H1 (cell line): ENCODE measurements around the gene ST8SIA4. TPM values are rescaled to one million over a fixed set of nuclear protein-coding genes. Genes with fewer than 3 reads are reported as not detected.

Source experiments
- CTCF ChIA-PET: fragments of 300-600 bp; sonication (Branson Sonifier 250); formaldehyde crosslinking; loops from one replicate; lab custom pipeline; 2021; ENCODE audit not compliant: partially characterized antibody; lab: Charles Lee
- POLR2A ChIA-PET: fragments of 300-600 bp; sonication (Branson Sonifier 250); formaldehyde crosslinking; loops from one replicate; lab custom pipeline; 2021; ENCODE audit warnings: inconsistent platforms; ENCODE audit not compliant: partially characterized antibody; lab: Charles Lee
- DNase-seq, 2 experiments: peaks; one replicate each; pipeline versions ENCODE4 v3.0.0 to v3.0.0-alpha.2; 2010 to 2022; ENCODE audit warnings: low spot score in 2 of 2, low read depth in 1 of 2, mixed read lengths in 1 of 2
- FAIRE-seq: peaks from 2 replicates; lab custom pipeline; 2011; peaks lifted over from hg19 to GRCh38; lab: Jason Lieb, UNC
- H2AFZ ChIP-seq: 2 replicates; pipeline ENCODE4 v1.8.1; 2012; ENCODE audit warnings: low read length, inconsistent platforms
- H2AK5ac ChIP-seq: 2 replicates; pipeline ENCODE4 v1.6.1; 2013; ENCODE audit warnings: low read depth, low read length
- H2BK120ac ChIP-seq: replicated peaks from 2 replicates; pipeline ENCODE3; 2013; ENCODE audit warnings: low read depth, low read length, inconsistent platforms
- H2BK12ac ChIP-seq: 2 replicates; pipeline ENCODE4 v1.6.1; 2013; ENCODE audit warnings: low read depth, low read length
- H2BK15ac ChIP-seq: 2 replicates; pipeline ENCODE4 v1.6.1; 2013; ENCODE audit warnings: low read length
- H2BK20ac ChIP-seq: 2 replicates; pipeline ENCODE4 v1.6.1; 2013; ENCODE audit warnings: low read length
- H2BK5ac ChIP-seq: 2 replicates; pipeline ENCODE4 v1.6.1; 2013; ENCODE audit warnings: low read depth, low read length
- H3K14ac ChIP-seq: 2 replicates; pipeline ENCODE4 v1.6.1; 2013; ENCODE audit warnings: inconsistent platforms; ENCODE audit not compliant: insufficient read length
- H3K18ac ChIP-seq: 2 replicates; pipeline ENCODE4 v1.6.1; 2013; ENCODE audit warnings: low read length; ENCODE audit errors: extremely low read depth
- H3K23ac ChIP-seq: 2 replicates; pipeline ENCODE4 v1.6.1; 2013; ENCODE audit warnings: inconsistent platforms; ENCODE audit not compliant: insufficient read length
- H3K23me2 ChIP-seq: 2 replicates; pipeline ENCODE4 v1.6.1; 2013; ENCODE audit warnings: low read depth, low read length
- H3K27ac ChIP-seq: 2 replicates; pipeline ENCODE4 v1.6.1; 2011; ENCODE audit warnings: low read depth, low read length, inconsistent platforms
- H3K27me3 ChIP-seq, 4 experiments: replicated peaks in 1 of 4; 1 replicate in 1 of 4; 2 replicates in 3 of 4; pipeline versions ENCODE4 v1.6.1 to v1.8.1; 2011 to 2013; ENCODE audit warnings: low read length in 3 of 4, mild to moderate bottlenecking in 3 of 4, inconsistent platforms in 2 of 4, mixed read lengths in 2 of 4, moderate library complexity in 1 of 4; ENCODE audit not compliant: control insufficient read depth in 3 of 4, insufficient read depth in 3 of 4; ENCODE audit errors: extremely low read depth in 1 of 4
- H3K36me3 ChIP-seq, 4 experiments: 2 replicates each; pipeline versions ENCODE4 v1.6.1 to v1.8.1; 2011 to 2013; ENCODE audit warnings: mild to moderate bottlenecking in 4 of 4, low read length in 3 of 4, moderate library complexity in 2 of 4, control low read depth in 1 of 4, inconsistent platforms in 1 of 4; ENCODE audit not compliant: insufficient read depth in 4 of 4, control insufficient read depth in 2 of 4
- H3K4ac ChIP-seq: replicated peaks from 2 replicates; pipeline ENCODE3; 2013; ENCODE audit warnings: low read length, low read depth, mixed read lengths, inconsistent platforms; ENCODE audit not compliant: insufficient read length
- H3K4me1 ChIP-seq, 4 experiments: replicated peaks in 1 of 4; 1 replicate in 1 of 4; 2 replicates in 3 of 4; pipeline versions ENCODE4 v1.6.1 to v1.8.1; 2011 to 2013; ENCODE audit warnings: low read length in 3 of 4, inconsistent platforms in 2 of 4, mixed read lengths in 1 of 4; ENCODE audit not compliant: insufficient read depth in 4 of 4, control insufficient read depth in 3 of 4
- H3K4me2 ChIP-seq, 2 experiments: 2 replicates each; pipeline versions ENCODE4 v1.6.1 to v1.8.1; 2011 to 2013; ENCODE audit warnings: low read depth in 2 of 2, low read length in 2 of 2, control low read depth in 1 of 2, inconsistent platforms in 1 of 2, mild to moderate bottlenecking in 1 of 2; ENCODE audit not compliant: insufficient read depth in 1 of 2
- H3K4me3 ChIP-seq, 4 experiments: fragments of 200-600, 300-600 bp in 1 of 4; sonication (generic), shearing (Covaris generic), sonication (Bioruptor Twin) in 1 of 4; 2 replicates each; pipeline versions ENCODE4 v1.5.1 to v1.8.1; 2011 to 2016; ENCODE audit warnings: low read length in 4 of 4, low read depth in 3 of 4, control low read depth in 2 of 4, inconsistent platforms in 2 of 4, mild to moderate bottlenecking in 2 of 4, mixed read lengths in 1 of 4, moderate library complexity in 1 of 4; ENCODE audit not compliant: insufficient read depth in 2 of 4; ENCODE audit errors: extremely low read depth in 1 of 4
- H3K56ac ChIP-seq: replicated peaks from 2 replicates; pipeline ENCODE3; 2013; ENCODE audit warnings: low read depth, mild to moderate bottlenecking, mixed read lengths, low read length, inconsistent platforms; ENCODE audit not compliant: insufficient read length
- H3K79me1 ChIP-seq: 2 replicates; pipeline ENCODE4 v1.6.1; 2013; ENCODE audit warnings: low read depth, low read length, control low read depth
- H3K79me2 ChIP-seq, 2 experiments: 2 replicates each; pipeline versions ENCODE4 v1.6.1 to v1.8.1; 2012 to 2013; ENCODE audit warnings: low read length in 2 of 2, mild to moderate bottlenecking in 2 of 2, inconsistent platforms in 1 of 2; ENCODE audit not compliant: insufficient read depth in 2 of 2, control insufficient read depth in 1 of 2
- H3K9ac ChIP-seq, 4 experiments: replicated peaks in 1 of 4; 1 replicate in 1 of 4; 2 replicates in 3 of 4; pipeline versions ENCODE4 v1.6.1 to v1.8.1; 2011 to 2013; ENCODE audit warnings: low read depth in 3 of 4, low read length in 3 of 4, control low read depth in 2 of 4, mild to moderate bottlenecking in 2 of 4, moderate library complexity in 2 of 4, inconsistent platforms in 1 of 4; ENCODE audit errors: extremely low read depth in 1 of 4
- H3K9me3 ChIP-seq, 2 experiments: 2 replicates each; pipeline versions ENCODE4 v1.6.1 to v1.8.1; 2012 to 2013; ENCODE audit warnings: mild to moderate bottlenecking in 2 of 2, moderate library complexity in 2 of 2, control low read depth in 1 of 2, inconsistent platforms in 1 of 2, low read depth in 1 of 2, low read length in 1 of 2, mixed read lengths in 1 of 2; ENCODE audit not compliant: insufficient read depth in 2 of 2
- H4K20me1 ChIP-seq, 2 experiments: replicated peaks in 1 of 2; 2 replicates each; pipeline versions ENCODE3 to v1.8.1; 2011 to 2013; ENCODE audit warnings: inconsistent platforms in 2 of 2, low read length in 2 of 2, mild to moderate bottlenecking in 1 of 2; ENCODE audit not compliant: insufficient read depth in 2 of 2, control insufficient read depth in 1 of 2
- H4K5ac ChIP-seq: 2 replicates; pipeline ENCODE4 v1.6.1; 2013; ENCODE audit warnings: low read length, low read depth, mixed read lengths, inconsistent platforms; ENCODE audit not compliant: insufficient read length
- H4K8ac ChIP-seq: 2 replicates; pipeline ENCODE4 v1.8.0; 2013; ENCODE audit warnings: mild to moderate bottlenecking, moderate library complexity, low read length, inconsistent platforms; ENCODE audit not compliant: insufficient read depth; ENCODE audit errors: extremely low read depth
- H4K91ac ChIP-seq: replicated peaks from 2 replicates; pipeline ENCODE3; 2013; ENCODE audit warnings: low read length, mixed read lengths, inconsistent platforms; ENCODE audit not compliant: insufficient read length
- CBX5 ChIP-seq: fragments of 300-800, 300-1000 bp; sonication (generic); IDR thresholded peaks from 2 replicates; pipeline ENCODE4 v1.7.1; 2016; ENCODE audit warnings: antibody characterized with exemption, low read length, low read depth
- CHD1 ChIP-seq: IDR thresholded peaks from 2 replicates; pipeline ENCODE4 v1.6.1; 2012; ENCODE audit warnings: low read depth, low read length, improper control_type of control experiment
- NRF1 ChIP-seq: IDR thresholded peaks from 2 replicates; pipeline ENCODE4 v1.6.1; 2011; ENCODE audit warnings: mild to moderate bottlenecking, low read depth, low read length, improper control_type of control experiment
- RBBP5 ChIP-seq: IDR thresholded peaks from 2 replicates; pipeline ENCODE4 v1.7.1; 2012; ENCODE audit warnings: low read depth, mild to moderate bottlenecking, inconsistent platforms, low read length, moderate library complexity, borderline replicate concordance
- SIRT6 ChIP-seq: IDR thresholded peaks from one replicate; pipeline ENCODE4 v1.7.1; 2012; ENCODE audit warnings: low read length, inconsistent platforms
- SIX5 ChIP-seq: IDR thresholded peaks from 2 replicates; pipeline ENCODE4 v1.6.1; 2011; ENCODE audit warnings: mild to moderate bottlenecking, low read depth, low read length
- YY1 ChIP-seq: IDR thresholded peaks from 2 replicates; pipeline ENCODE4 v1.6.1; 2011; ENCODE audit warnings: low read depth, mild to moderate bottlenecking, low read length
- WGBS, 2 experiments: shearing (Covaris generic) in 1 of 2; methylation state at CpG; one replicate each; pipeline versions ENCODE4 v1.1.6 to v1.1.7; 2013 to 2015; ENCODE audit warnings: low lambda C conversion rate in 2 of 2, mixed read lengths in 2 of 2, inconsistent platforms in 1 of 2, low coverage in 1 of 2, missing lambda C conversion rate in 1 of 2; ENCODE audit not compliant: insufficient replicate concordance in 2 of 2, insufficient coverage in 1 of 2, insufficient read length in 1 of 2; ENCODE audit errors: extremely low coverage in 1 of 2, missing lambda C conversion rate in 1 of 2; 5-methylcytosine and 5-hydroxymethylcytosine counted together
- polyA plus RNA-seq, 7 experiments: library from polyadenylated mRNA; depleted of rRNA in 3 of 7; stranded (reverse) in 5 of 7; unstranded in 2 of 7; fragments of >200 nt in 5 of 7; fragments of 200-250 nt in 2 of 7; gene quantifications; 1 replicate in 5 of 7; 2 replicates in 1 of 7; 4 replicates in 1 of 7; pipeline versions ENCODE4 v1.2.1 to v1.2.3, GENCODE V29; 2011 to 2013; ENCODE audit warnings: missing spikeins in 2 of 7, mixed read lengths in 2 of 7
- total RNA-seq: library from RNA; stranded (reverse); fragmentation: NEBNext Ultra II Directional; extraction: Animal tissue kit (Norgen Biotek cat#: 25700); gene quantifications from 2 replicates; pipeline ENCODE4 v1.2.1, GENCODE V29; 2021
- TF ChIP-seq, protein P1 (sequence below): IDR thresholded peaks from 2 replicates; pipeline ENCODE4 v1.6.1; 2011; ENCODE audit warnings: low read depth, mild to moderate bottlenecking, low read length; ENCODE audit not compliant: insufficient read depth
- TF ChIP-seq, protein P2 (sequence below): IDR thresholded peaks from 2 replicates; pipeline ENCODE4 v1.6.1; 2012; ENCODE audit warnings: low read length, inconsistent platforms

Gene ST8SIA4
- total and polyA plus RNA-seq, 2 of the 8 experiments (the other 6 are each of a cell fraction or from before 2014, with no cell fraction given): 0.08 to 0.50 TPM

- DNase-seq (no peak), FAIRE-seq (no peak)
- H3K27ac ChIP-seq: no peak overlapping the region
- no peak overlapping the region for H3K4ac ChIP-seq
- no peaks in the 10 kb centered on the region for H3K23me2 ChIP-seq
- no peak for TF ChIP-seq SIX5
- no peak for TF ChIP-seq RBBP5
- no peak for TF ChIP-seq CBX5
- TF ChIP-seq, protein P1, sequence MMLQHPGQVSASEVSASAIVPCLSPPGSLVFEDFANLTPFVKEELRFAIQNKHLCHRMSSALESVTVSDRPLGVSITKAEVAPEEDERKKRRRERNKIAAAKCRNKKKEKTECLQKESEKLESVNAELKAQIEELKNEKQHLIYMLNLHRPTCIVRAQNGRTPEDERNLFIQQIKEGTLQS: no peak
- TF ChIP-seq NRF1: no peak
- TF ChIP-seq CHD1: no peak
- TF ChIP-seq SIRT6: no peak
- TF ChIP-seq, protein P2, sequence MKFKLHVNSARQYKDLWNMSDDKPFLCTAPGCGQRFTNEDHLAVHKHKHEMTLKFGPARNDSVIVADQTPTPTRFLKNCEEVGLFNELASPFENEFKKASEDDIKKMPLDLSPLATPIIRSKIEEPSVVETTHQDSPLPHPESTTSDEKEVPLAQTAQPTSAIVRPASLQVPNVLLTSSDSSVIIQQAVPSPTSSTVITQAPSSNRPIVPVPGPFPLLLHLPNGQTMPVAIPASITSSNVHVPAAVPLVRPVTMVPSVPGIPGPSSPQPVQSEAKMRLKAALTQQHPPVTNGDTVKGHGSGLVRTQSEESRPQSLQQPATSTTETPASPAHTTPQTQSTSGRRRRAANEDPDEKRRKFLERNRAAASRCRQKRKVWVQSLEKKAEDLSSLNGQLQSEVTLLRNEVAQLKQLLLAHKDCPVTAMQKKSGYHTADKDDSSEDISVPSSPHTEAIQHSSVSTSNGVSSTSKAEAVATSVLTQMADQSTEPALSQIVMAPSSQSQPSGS: no peak
- TF ChIP-seq YY1: no peak
- H3K23ac ChIP-seq: no peak overlapping the region
- no peak overlapping the region for H3K14ac ChIP-seq
- no peaks in the 10 kb centered on the region for H4K20me1 ChIP-seq
- H3K79me1 ChIP-seq: no peaks in the 10 kb centered on the region
- no peak overlapping the region for H4K91ac ChIP-seq
- H2BK20ac ChIP-seq: no peak overlapping the region
- no peak overlapping the region for H2BK120ac ChIP-seq
- no peaks in the 10 kb centered on the region for H3K36me3 ChIP-seq
- no peaks in the 10 kb centered on the region for H3K79me2 ChIP-seq
- H3K56ac ChIP-seq: no peak overlapping the region
- no peak overlapping the region for H2AFZ ChIP-seq
- WGBS, 2 experiments: 90% methylated on average over 1 of the region's 1 CpG; no CpG with 5 or more reads in 1 of the 2 experiments
- H3K9me3 ChIP-seq: no peaks in the 10 kb centered on the region
- H3K18ac ChIP-seq: no peak overlapping the region
- H2AK5ac ChIP-seq: no peak overlapping the region
- H4K5ac ChIP-seq: no peak overlapping the region
- no peak overlapping the region for H4K8ac ChIP-seq
- ChIA-PET CTCF (interaction anchor here (0.7 to 1.4 kb wide), 4 partner anchors 12 to 63 kb away, joined by 3 to 5 read pairs (median 3); no protein-coding TSS in a partner anchor), POLR2A (no interaction called here)
- H2BK12ac ChIP-seq: no peak overlapping the region
- peaks cover 0 to 5% (median 2%) of the 10 kb centered on the region in 4 experiments; a peak in 2 of 7 replicates for H3K4me1 ChIP-seq
- H3K4me2 ChIP-seq: no peak overlapping the region
- no peak overlapping the region for H3K4me3 ChIP-seq
- H2BK15ac ChIP-seq: no peak overlapping the region
- no peak overlapping the region for H3K9ac ChIP-seq
- H3K27me3 ChIP-seq: peaks cover 0 to 7% (median 4%) of the 10 kb centered on the region in 4 experiments; a peak in 5 of 7 replicates
- H2BK5ac ChIP-seq: no peak overlapping the region
Observed at GRCh38 chr5:100760688-100761087, 142.4 kb downstream of the ST8SIA4 start.
